DMS79 treated with DMSO at 0.1 percent for 48 hours (cell line): ENCODE data around the gene HAVCR2.

Experiments
- DNase-seq: peaks from one replicate; lab custom pipeline; 2025; lab: John Stamatoyannopoulos, UW

HAVCR2 gene

DNA sequence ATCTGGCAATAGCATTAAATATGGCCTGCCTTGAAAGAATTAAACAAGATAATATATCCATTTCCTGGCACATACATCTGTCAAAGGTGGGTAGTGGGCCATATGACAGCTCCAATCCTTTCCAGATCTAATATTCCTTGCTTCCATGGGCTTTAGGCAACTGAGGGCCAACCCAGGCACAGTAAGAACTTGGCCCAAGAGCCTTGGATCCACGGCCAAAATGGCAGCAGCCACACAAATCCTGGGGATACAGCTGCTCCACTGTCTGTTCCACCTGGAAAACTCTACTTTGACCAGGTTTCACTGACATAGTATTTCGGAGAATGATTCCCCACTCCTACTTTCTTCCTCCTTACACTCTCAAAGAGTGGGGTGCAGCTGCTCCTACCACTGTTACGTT is 63.2 kb downstream of the HAVCR2 start:
- no peak for DNase-seq

DNA sequence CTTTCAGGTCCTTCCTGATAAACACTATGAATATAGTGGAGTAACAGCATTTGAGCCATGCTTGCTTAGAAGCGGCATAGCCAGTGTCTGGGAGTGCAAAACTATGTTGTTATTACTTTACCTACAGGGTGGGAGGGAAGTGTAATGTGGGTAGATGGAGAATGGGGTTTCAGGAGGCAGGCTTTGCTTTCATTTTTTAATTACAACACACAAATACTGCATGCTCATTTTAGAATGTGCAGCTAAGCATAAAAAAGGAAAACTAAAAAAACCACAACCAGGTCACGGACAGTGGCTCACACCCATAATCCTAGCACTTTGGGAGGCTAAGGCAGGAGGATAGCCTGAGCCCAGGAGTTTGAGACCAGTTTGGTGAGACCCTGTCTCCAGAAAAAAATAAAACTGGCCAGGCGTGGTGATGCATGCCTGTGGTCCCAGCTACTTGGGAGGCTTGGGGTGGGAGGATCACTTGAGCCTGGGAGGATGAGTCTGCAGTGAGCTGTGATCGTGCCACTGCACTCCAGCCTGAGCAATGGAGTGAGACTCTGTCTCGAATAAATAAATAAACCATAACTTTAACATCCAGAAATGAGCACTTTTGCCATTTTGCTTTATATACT is 70.2 kb downstream of the HAVCR2 start:
- DNase-seq, result no peak
